ENCODE data around the gene RAD21L1.

RAD21L1 gene

GRCh38 chr20:1188347-1188746 is 37.5 kb upstream of the RAD21L1 start:
- no peak for ATAC-seq (replicated peaks)
- no peak overlapping the region for H3K27ac Mint-ChIP-seq
- H3K4me3 Mint-ChIP-seq: no peak overlapping the region
- DNase-seq: no peak
- H3K36me3 Mint-ChIP-seq: no peaks in the 10 kb centered on the region
- no peaks in the 10 kb centered on the region for H3K9me3 Mint-ChIP-seq
- H3K4me1 Mint-ChIP-seq: peaks cover 8 to 14% of the 10 kb centered on the region in 2 donors
- H3K27me3 Mint-ChIP-seq: peaks cover 27 to 48% of the 10 kb centered on the region in 2 donors

DNA sequence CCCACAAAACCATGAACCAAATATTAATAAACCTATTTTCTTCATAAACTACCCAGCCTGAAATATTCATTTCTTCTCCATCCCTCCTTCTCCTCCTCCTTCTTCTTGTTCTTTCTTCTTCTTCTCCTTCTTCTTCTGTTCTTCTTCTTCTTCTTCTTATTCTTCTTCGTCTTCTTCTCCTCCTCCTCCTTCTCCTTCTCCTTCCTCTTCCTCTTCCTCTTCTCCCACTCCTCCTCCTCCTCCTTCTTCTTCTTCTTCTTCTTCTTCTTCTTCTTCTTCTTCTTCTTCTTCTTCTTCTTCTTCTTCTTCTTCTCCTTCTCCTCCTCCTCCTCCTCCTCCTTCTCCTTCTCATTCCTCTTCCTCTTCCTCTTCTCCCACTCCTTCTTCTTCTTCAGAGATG is 36.0 kb upstream of the RAD21L1 start:
- Mint-ChIP-seq H3K27ac (no peak overlapping the region), H3K9me3 (no peaks in the 10 kb centered on the region), H3K4me1 (peaks cover 3 to 6% of the 10 kb centered on the region in 2 donors), H3K4me3 (no peak overlapping the region), H3K36me3 (no peaks in the 10 kb centered on the region), H3K27me3 (peaks cover 16 to 34% of the 10 kb centered on the region in 2 donors)
- DNase-seq (no peak), ATAC-seq (replicated peaks) (no peak)

- DNase-seq: no peak
- peaks cover 3 to 4% of the 10 kb centered on the region in 2 donors for H3K4me1 Mint-ChIP-seq
- no peaks in the 10 kb centered on the region for H3K9me3 Mint-ChIP-seq
- no peak overlapping the region for H3K4me3 Mint-ChIP-seq
- peaks cover 16 to 39% of the 10 kb centered on the region in 2 donors for H3K27me3 Mint-ChIP-seq
- H3K36me3 Mint-ChIP-seq: no peaks in the 10 kb centered on the region
- no peak overlapping the region for H3K27ac Mint-ChIP-seq
- no peak for ATAC-seq (replicated peaks)
These were observed 35.0 kb upstream of the RAD21L1 start for GRCh38 chr20:1190847-1191246.

GRCh38 chr20:1191299-1191698 is 34.5 kb upstream of the RAD21L1 start:
- Mint-ChIP-seq H3K4me3 (no peak overlapping the region), H3K36me3 (no peaks in the 10 kb centered on the region), H3K27me3 (peaks cover 16 to 38% of the 10 kb centered on the region in 2 donors), H3K27ac (no peak overlapping the region), H3K4me1 (no peaks in the 10 kb centered on the region), H3K9me3 (no peaks in the 10 kb centered on the region)
- DNase-seq (no peak), ATAC-seq (replicated peaks) (no peak)

GRCh38 chr20:1195226-1195625 is 30.6 kb upstream of the RAD21L1 start:
- Mint-ChIP-seq H3K27me3 (peaks cover 13 to 24% of the 10 kb centered on the region in 2 donors), H3K4me1 (no peaks in the 10 kb centered on the region), H3K36me3 (no peaks in the 10 kb centered on the region), H3K27ac (no peak overlapping the region), H3K9me3 (no peaks in the 10 kb centered on the region), H3K4me3 (no peak overlapping the region)
- DNase-seq (no peak), ATAC-seq (replicated peaks) (no peak)

GRCh38 chr20:1196634-1197033 is 29.2 kb upstream of the RAD21L1 start:
- Mint-ChIP-seq H3K4me3 (no peak overlapping the region), H3K4me1 (no peaks in the 10 kb centered on the region), H3K9me3 (no peaks in the 10 kb centered on the region), H3K27me3 (peaks cover 13 to 17% of the 10 kb centered on the region in 2 donors), H3K27ac (no peak overlapping the region), H3K36me3 (no peaks in the 10 kb centered on the region)
- DNase-seq: no peak
- ATAC-seq (replicated peaks): no peak

DNA sequence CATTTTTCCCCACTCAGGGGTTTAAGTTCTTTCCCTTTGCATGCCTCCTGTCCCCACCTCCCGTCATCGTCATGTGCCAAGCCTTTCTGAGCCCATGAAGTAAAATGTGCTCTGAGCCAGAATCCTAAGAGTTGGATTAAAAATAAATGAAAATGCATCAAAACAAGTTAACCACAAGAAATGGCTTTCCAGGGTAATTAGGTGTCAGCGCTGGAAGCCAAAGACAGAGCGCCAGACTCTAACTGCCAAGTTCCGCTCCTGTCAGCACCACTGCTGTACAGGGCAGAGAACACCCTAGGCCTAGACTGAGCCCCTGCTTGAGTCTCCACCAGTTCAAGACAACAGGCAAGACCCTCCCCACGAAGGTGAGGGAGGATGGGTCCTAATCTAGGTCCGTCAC is 28.0 kb upstream of the RAD21L1 start:
- H3K36me3 Mint-ChIP-seq: no peaks in the 10 kb centered on the region
- H3K27ac Mint-ChIP-seq: no peak overlapping the region
- H3K9me3 Mint-ChIP-seq: no peaks in the 10 kb centered on the region
- no peak for ATAC-seq (replicated peaks)
- H3K4me3 Mint-ChIP-seq: no peak overlapping the region
- DNase-seq: no peak
- no peaks in the 10 kb centered on the region for H3K4me1 Mint-ChIP-seq
- H3K27me3 Mint-ChIP-seq: peaks cover 12 to 16% of the 10 kb centered on the region in 2 donors

GRCh38 chr20:1198751-1199150 is 27.1 kb upstream of the RAD21L1 start:
- ATAC-seq (replicated peaks): no peak
- no peak for DNase-seq
- Mint-ChIP-seq H3K9me3 (no peaks in the 10 kb centered on the region), H3K4me1 (no peaks in the 10 kb centered on the region), H3K4me3 (no peak overlapping the region), H3K27me3 (peaks cover 10 to 16% of the 10 kb centered on the region in 2 donors), H3K27ac (no peak overlapping the region), H3K36me3 (no peaks in the 10 kb centered on the region)

DNA sequence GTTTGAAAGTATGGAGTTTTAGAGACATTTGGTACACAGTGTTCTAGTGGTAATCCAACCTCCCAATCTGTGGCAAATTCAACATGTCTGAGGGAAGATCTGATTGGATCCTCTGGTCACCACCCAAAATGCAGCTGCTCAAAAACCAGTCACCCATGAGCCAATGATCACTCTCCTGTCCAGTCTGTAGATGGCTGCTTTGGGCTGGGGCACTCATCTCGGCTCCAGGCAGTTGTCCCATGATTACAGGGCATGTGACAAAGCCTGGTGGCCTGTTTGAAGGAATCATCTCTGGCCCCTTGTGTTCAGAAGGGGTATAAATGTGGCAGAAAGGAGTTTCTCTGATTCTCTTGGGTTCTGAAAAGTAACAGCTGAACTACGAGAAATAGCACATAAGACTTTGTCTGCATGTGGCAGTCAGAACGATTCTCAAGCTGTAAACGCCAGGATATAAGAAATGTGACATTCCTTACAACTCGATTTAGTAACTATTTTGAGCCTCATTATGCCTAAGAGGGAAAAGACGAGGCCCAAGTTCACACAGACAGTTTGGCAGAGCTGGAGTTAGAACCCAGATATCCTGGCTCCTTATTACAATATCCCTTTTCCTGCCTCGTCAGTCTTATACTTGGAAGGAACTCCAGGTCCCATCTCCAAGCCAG is 26.5 kb upstream of the RAD21L1 start:
- Mint-ChIP-seq H3K27me3 (peaks cover 10 to 15% of the 10 kb centered on the region in 2 donors), H3K9me3 (no peaks in the 10 kb centered on the region), H3K27ac (no peak overlapping the region), H3K4me1 (no peaks in the 10 kb centered on the region), H3K4me3 (no peak overlapping the region), H3K36me3 (no peaks in the 10 kb centered on the region)
- ATAC-seq (replicated peaks) (no peak), DNase-seq (no peak)

DNA sequence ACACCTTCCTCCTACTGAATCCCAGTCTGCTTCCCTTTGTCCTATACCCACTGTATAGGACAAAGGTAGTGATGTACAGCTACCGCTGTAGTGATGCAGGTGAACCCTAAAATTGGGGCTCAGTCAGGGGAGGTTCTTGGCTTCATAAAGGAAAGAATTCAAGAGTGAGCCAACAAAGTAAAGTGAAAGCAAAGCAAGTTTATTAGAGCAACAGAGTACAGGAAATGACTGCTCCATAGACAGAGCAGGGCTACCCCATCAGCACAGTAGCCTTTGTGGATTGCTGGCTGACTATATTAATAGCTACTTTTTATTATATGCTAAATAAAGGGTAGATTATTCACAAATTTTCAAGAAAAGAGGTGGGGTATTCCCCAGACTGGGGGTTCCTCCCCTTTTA is 25.9 kb upstream of the RAD21L1 start:
- no peak for DNase-seq
- no peaks in the 10 kb centered on the region for H3K36me3 Mint-ChIP-seq
- H3K9me3 Mint-ChIP-seq: no peaks in the 10 kb centered on the region
- no peak overlapping the region for H3K4me3 Mint-ChIP-seq
- no peak overlapping the region for H3K27ac Mint-ChIP-seq
- peaks cover 10 to 12% of the 10 kb centered on the region in 2 donors for H3K27me3 Mint-ChIP-seq
- no peaks in the 10 kb centered on the region for H3K4me1 Mint-ChIP-seq
- ATAC-seq (replicated peaks): no peak

DNA sequence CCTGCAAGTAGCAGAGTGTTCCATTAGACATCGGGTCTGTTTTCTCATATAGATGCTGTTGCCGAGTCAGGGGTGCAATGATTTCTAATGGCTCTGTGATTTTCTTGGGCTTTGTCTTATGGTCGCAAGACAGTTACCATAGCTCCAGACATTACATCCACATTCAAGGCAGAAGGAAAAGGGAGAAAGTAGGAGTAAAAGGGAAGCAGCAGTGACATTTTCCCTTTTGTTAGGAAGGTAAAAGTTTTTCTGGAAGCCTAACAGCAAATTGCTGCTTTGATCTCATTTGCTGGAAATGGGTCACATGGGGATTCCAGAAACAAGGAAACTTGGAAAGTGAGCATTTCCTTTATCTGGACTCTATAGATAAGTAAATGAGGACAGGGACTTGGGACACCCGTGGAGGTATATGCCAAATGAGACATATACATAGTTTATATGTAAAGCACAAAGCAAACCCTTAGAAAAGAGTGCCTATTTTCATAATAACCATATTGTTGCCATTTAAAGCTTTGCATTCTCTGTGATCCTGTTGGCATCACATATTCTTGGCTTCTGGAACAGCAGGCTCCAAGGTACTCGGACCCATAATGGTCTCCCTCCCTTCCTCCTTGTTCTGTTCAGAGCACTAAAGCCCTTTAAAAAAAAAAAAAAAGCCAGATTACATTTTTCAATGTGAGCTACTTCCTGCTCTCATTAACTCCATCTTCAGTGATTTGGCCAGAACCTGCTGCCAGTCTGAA is 22.9 kb upstream of the RAD21L1 start, which contains the start of gene C20orf202:
C20orf202 (plus strand) TSS at position 693 of the 743 bp plus-strand sequence. CDS start 132 bp downstream, outside the sequence.
- Mint-ChIP-seq H3K27me3 (peaks cover 12% of the 10 kb centered on the region in 2 donors), H3K36me3 (no peaks in the 10 kb centered on the region), H3K9me3 (no peaks in the 10 kb centered on the region), H3K27ac (peak within 1 kb of the TSS; percentile 69), H3K4me3 (no peak within 1 kb of the TSS), H3K4me1 (no peaks in the 10 kb centered on the region)
- DNase-seq: no peak
- ATAC-seq (replicated peaks): no peak

- Mint-ChIP-seq H3K4me3 (no peak overlapping the region), H3K27me3 (peaks cover 11 to 16% of the 10 kb centered on the region in 2 donors), H3K27ac (no peak overlapping the region), H3K9me3 (no peaks in the 10 kb centered on the region), H3K36me3 (no peaks in the 10 kb centered on the region), H3K4me1 (no peaks in the 10 kb centered on the region)
- no peak for DNase-seq
- no peak for ATAC-seq (replicated peaks)
These were observed 22.2 kb upstream of the RAD21L1 start for GRCh38 chr20:1203630-1204029.

DNA sequence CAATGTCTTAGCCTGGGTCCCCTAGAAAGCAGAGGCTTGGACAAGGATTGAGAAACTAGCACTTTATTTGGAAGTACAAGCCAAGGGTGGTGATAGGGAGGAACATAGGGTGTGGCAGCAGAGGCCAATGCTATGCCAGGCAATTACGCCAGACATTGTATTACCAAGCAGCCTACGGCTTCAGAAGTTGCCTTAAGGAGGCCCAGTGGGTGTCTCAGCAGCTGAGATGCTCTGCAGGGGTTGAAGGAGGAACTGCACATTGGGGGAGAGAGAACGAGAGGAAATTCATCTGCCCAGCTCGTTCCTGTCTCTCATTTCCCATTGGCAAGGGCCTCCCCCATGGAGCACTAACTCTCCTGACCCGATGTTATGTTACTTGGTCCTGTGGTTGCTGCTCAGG is 21.7 kb upstream of the RAD21L1 start:
- peak overlapping the region; percentile 69 for H3K27ac Mint-ChIP-seq
- H3K4me1 Mint-ChIP-seq: no peaks in the 10 kb centered on the region
- DNase-seq (no peak), ATAC-seq (replicated peaks) (no peak)
- no peak overlapping the region for H3K4me3 Mint-ChIP-seq
- no peaks in the 10 kb centered on the region for H3K9me3 Mint-ChIP-seq
- H3K27me3 Mint-ChIP-seq: peaks cover 6 to 20% of the 10 kb centered on the region in 2 donors
- no peaks in the 10 kb centered on the region for H3K36me3 Mint-ChIP-seq

- Mint-ChIP-seq H3K4me3 (no peak overlapping the region), H3K27me3 (peaks cover 6 to 24% of the 10 kb centered on the region in 2 donors), H3K36me3 (no peaks in the 10 kb centered on the region), H3K27ac (no peak overlapping the region), H3K9me3 (no peaks in the 10 kb centered on the region), H3K4me1 (no peaks in the 10 kb centered on the region)
- ATAC-seq (replicated peaks): no peak
- no peak for DNase-seq
These were observed 21.3 kb upstream of the RAD21L1 start for GRCh38 chr20:1204576-1204975.

DNA sequence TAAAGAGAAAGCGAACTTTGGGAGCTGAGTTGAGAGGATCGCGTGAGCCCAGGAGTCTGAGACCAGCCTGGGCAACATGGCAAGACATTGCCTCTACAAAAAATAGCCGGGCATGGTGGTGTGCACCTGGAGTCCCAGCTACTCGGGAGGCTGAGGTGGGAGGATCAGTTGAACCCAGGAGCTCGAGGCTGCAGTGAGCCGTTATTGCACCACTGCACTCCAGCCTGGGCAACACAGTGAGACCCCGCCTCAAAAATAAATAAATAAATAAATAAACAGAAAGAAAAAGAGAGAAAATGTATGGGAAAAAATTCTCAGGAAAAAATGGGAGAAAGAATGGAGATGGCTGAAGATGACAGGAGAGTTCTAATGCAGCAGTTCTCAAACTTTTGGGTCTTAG is 20.0 kb upstream of the RAD21L1 start:
- DNase-seq (no peak), ATAC-seq (replicated peaks) (no peak)
- no peaks in the 10 kb centered on the region for H3K4me1 Mint-ChIP-seq
- H3K36me3 Mint-ChIP-seq: no peaks in the 10 kb centered on the region
- no peaks in the 10 kb centered on the region for H3K9me3 Mint-ChIP-seq
- peaks cover 12 to 31% of the 10 kb centered on the region in 2 donors for H3K27me3 Mint-ChIP-seq
- no peak overlapping the region for H3K27ac Mint-ChIP-seq
- no peak overlapping the region for H3K4me3 Mint-ChIP-seq

All from stimulated activated naive B cell treated with anti-CD40 and anti-IgM and Interleukin-4, amounts not matched to agents 10 μg/mL and 1 μg/mL and 100 μg/mL, for 72 hours (primary cell).